ENCODE data around the gene PGS1.

PGS1 gene

DNA sequence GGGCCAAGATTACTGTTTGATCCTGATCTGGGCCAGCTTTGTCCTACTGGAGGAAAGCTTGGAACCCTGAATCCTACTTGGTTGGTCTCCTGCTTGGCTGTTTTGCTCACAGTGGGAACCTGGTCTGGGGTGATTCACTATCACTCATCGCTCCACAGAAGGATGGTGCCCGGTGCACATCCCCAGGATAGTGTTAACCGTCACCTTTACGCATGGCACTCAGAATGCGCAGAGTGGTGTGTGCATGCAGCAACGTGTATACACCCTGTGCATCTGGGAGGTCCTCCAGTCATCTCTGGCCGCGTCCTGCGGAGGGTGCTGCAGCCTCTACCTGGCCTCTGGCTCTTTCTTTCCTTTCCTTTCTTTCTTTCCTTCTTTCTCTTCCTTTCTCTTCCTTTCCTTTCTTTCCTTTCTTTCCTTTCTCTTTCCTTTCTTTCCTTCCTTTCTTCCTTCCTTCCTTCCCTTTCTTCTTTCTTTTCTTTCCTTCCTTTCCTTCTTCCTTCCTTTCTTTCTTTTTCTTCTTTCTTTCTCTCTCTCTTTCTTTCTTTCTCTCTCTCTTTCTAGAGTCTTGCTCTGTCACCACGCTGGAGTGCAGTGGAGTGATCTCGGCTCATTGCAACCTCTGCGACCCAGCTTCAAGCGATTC is 31.7 kb upstream of the PGS1 start:
- DNase-seq (ENCODE audit: extremely low read depth in 1 of 2, low read depth in 1 of 2) = no peak

DNA sequence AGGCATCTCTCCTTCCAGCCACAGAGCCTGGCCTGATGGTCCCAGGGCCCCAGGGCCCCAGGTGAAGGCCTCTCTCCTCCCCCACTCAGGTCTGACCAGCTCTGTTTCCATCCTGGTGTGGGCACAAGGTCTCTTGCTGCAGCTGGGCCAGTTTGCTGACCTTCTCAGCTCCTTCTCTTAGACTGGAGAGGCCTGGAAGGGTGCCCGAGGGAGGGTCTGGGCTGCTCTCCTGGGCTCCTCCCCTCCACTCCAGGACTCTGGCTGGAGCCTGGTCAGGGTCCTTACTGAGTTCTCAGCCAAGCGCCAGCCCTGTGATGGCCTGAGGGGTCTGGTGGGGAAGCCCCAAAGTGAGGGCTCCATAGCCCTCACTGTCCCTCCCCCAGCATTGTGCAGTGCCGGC is 31.0 kb upstream of the PGS1 start:
- DNase-seq (ENCODE audit: extremely low read depth in 1 of 2, low read depth in 1 of 2) = no peak

DNA sequence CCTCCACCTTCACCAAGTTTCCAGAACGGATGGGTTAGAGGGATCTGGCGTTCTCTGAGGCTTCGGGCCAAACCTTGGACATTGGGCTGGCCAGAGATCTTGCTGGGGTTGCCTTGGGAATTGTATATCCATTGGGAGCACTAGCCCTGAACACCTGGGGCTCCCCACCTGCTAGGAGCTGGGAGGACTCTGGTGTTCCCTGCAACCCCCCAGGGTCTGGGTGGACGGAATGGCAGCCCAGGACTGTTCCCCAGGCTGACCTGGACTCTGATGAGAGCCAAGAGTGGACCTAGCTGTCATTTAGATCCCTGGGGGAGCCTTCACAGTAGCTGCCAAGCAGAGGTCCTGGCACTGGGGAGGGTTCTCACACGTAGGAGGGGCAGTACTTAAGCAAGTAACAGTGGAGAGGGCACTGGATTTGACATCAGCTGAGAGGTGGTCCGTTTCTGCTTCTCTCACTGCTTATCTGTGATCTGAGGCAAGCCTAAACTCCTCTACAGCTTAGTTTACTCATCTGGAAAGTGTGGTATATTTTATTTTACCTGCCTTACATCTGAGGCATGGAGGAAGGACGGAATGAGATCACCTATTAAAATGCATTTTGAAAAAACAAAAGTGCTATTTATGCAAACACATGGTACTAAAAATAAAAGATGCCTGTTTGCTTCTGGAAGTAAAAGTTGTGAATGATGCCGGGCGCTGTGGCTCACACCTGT is 30.2 kb upstream of the PGS1 start:
- DNase-seq (ENCODE audit: extremely low read depth in 1 of 2, low read depth in 1 of 2) = no peak

GRCh38 chr17:78349891-78350642 is 28.4 kb upstream of the PGS1 start:
- no peak for DNase-seq (ENCODE audit: extremely low read depth in 1 of 2, low read depth in 1 of 2)

DNA sequence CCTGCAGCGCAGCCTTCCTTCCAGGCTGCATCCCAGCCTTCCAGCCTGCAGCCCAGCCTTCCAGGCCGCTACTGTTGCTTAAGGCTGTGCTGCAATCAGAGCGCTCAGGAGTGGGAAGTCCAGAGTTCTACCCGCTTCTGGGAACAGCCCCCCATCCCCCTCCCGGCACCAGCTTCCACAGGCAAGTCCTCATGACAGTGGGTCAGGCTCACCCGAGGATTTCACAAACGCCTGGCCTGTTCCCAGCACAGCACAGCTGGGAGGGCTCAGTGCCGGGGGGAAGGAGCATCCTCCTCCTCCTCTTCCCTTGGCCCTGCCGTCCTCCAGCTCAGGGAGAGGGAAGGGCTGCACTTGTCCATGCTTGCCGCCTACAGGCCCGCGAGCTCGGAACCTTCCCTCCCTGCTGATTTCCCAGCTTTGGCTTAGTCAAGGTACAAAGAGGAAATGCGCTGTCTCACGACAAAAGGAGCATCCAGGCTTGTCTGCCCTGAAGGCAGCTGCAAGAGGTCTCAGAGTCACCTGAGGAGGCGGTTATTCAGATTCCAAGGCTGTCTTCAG is 26.9 kb upstream of the PGS1 start:
- no peak for DNase-seq (ENCODE audit: extremely low read depth in 1 of 2, low read depth in 1 of 2)

DNA sequence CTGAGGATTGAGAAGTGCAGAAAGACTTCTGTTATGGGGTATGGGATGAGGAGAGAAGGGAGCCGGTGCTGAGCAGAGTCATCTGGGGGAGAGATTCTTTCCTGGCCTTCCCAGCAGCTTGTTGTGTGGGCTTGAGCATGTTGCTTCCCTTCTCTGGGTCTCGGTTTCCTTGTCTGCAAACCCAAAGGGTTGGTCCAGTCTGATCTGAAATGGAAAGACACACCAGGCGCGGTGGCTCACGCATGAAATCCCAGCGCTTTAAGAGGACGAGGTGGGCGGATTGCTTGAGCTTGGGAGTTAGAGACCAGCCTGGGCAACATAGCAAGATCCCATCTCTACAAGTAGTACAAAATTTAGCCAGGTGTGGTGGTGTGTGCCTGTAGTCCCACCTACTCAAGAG is 24.6 kb upstream of the PGS1 start:
- DNase-seq (ENCODE audit: extremely low read depth in 1 of 2, low read depth in 1 of 2) = no peak

DNA sequence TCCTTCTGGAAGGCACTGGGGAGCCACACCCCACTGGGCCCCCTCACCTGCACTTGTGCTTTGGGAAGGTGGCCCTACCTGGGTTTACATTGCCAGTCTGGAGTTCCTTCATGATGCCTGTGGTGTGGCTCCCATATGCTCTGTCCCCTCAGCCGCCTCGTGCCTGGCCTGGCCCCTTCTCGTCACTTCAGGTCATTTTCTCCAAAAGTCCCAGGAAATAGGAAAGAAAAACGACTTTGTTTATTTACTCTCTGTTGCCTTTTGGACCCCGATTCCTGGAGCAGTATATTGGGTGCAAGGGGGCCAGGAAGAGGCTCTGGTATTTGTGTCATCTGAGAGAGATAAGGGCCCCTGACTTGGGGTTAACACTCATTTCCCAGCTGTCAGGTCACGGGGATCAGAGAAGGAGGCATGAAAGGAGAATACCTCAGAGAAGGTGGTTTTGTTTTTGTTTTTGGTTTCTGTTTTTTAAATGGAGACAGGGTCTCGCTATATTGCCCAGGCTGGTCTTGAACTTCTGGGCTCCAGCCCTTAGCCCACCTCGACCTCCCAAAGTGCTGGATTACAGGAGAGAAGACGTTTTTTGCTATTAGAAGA is 23.3 kb upstream of the PGS1 start:
- no peak for DNase-seq (ENCODE audit: extremely low read depth in 1 of 2, low read depth in 1 of 2)

DNA sequence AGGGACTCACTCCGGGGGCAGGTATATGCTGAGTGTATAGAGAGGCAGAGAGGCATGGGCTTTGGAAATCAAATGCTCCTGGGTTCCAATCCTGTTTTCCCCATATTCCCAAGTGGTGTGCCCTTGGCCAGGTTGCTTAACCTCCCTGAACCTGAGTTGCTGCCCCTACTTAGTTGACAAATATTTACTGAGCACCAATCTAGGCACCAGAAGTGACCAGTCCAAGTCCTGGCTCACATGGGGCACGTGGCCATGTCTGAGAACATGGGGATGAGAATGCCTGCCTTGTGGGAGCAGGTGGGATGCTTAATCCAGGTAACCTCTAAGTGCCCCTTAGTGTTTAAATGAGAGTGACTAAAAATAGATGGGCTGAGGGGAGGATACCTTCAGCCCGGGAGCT is 22.7 kb upstream of the PGS1 start:
- DNase-seq (ENCODE audit: extremely low read depth in 1 of 2, low read depth in 1 of 2) = no peak

DNA sequence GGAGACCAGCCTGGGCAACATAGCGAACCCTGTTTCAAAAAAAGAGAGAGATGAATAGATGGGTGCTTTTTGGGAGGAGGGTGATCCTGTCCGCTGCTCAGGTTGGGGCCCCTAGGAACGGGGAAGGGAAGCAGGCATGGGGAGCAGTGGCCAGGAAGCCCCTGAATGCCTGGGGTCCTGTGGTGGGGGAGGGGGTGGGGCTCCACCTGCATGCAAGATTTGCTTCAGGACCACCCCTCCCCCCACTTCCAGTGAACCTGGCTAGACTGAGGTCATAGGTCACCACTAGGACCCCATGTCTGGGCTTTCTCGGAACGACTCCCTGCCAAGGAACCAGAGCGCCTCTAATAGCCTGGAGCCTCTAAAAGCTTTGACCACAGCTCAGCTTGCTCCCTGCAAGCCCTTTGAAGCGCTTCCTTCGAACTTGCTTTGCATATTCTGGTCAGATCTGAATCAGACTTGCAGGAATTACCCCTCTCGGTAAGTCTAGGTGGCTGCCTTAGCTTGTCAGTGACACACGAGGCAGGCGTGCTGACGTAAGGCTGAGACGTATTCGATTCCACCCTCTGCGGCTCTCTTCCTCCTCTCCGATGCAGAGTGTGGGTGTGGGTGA is 22.2 kb upstream of the PGS1 start:
- DNase-seq (ENCODE audit: extremely low read depth in 1 of 2, low read depth in 1 of 2) = peak; percentile 64 to 78

- DNase-seq (ENCODE audit: extremely low read depth in 1 of 2, low read depth in 1 of 2) = no peak
These were observed 21.3 kb upstream of the PGS1 start for GRCh38 chr17:78357177-78357586.

- DNase-seq (ENCODE audit: extremely low read depth in 1 of 2, low read depth in 1 of 2) = no peak
These were observed 20.5 kb upstream of the PGS1 start for GRCh38 chr17:78357672-78358537.

DNA sequence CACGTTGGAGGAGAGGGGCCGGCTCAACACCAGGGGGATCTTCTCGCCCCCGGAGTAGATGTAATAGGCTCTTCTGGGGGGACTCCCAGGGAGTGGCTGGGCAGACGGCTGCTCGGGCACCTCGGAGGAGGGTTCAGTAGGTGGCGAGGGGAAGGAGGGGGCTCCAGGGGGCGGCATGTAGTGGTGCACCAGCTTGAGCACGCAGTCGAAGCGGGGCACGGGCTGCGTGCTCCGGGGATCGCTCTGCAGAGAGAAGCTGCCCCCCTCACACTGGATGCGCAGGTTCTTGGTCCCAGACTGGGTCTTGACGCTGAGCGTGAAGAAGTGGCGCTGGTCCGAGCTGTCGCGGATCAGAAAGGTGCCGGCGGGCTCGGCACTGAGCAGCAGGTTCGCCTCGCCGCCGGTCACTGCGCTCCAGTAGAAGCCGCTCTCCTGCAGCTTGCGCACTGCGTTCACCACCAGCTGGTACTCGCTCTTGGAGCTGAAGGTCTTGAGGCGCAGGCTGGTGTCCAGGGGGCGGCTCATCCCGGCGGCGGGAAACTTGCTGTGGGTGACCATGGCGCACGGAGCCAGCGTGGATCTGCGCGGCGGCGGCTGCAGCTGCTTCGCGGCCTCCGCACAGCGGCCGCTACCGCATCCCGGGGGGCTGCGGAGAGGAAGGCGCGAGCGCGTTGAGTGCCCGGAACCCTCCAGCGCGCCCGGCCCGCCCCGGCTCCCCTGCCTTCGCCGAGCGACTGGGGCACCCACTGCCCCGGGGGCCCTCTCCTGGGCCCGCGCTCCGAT is 19.7 kb upstream of the PGS1 start:
- DNase-seq (ENCODE audit: extremely low read depth in 1 of 2, low read depth in 1 of 2) = no peak

DNA sequence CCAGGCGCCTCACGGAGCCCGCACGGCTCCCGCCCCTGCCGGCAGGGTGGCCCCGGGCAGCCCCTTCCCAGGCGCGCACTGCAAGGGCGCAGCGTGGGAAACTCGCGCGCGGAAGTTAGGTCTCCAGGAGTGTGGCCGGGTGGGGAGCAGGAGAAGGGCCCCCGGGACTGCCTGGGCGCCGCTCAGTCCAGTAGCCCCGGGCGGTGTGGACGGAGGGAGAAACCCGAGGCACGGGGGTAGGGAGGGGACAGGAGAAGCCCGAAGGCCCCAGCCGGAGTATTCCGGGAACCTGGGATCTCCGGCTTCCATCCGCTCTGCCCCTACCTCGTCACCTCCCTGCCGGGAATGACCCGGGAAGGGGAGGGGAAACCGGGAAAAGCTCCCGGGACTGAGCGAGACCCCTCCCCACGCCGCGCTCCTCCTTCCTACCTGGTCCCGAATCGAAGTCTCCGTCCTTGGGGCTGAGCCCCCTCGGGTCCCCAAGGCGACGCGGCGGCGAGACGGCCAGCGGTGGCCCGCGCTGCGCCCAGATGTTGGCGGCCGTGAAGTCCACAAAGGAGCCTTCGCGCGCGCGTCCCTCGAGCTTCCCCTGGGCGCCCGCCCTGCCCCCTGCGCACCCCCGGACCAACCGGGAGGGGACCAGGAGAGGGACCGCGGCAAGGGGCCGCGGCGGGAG is 19.0 kb upstream of the PGS1 start:
- no peak for DNase-seq (ENCODE audit: extremely low read depth in 1 of 2, low read depth in 1 of 2)

- peak; percentile 89 to 94 for DNase-seq (ENCODE audit: extremely low read depth in 1 of 2, low read depth in 1 of 2)
These were observed 18.5 kb upstream of the PGS1 start, which contains the start of gene SOCS3 for GRCh38 chr17:78359997-78360370. SOCS3 (minus strand) TSS chr17:78360077; CDS start chr17:78359095, 982 bp downstream.

DNA sequence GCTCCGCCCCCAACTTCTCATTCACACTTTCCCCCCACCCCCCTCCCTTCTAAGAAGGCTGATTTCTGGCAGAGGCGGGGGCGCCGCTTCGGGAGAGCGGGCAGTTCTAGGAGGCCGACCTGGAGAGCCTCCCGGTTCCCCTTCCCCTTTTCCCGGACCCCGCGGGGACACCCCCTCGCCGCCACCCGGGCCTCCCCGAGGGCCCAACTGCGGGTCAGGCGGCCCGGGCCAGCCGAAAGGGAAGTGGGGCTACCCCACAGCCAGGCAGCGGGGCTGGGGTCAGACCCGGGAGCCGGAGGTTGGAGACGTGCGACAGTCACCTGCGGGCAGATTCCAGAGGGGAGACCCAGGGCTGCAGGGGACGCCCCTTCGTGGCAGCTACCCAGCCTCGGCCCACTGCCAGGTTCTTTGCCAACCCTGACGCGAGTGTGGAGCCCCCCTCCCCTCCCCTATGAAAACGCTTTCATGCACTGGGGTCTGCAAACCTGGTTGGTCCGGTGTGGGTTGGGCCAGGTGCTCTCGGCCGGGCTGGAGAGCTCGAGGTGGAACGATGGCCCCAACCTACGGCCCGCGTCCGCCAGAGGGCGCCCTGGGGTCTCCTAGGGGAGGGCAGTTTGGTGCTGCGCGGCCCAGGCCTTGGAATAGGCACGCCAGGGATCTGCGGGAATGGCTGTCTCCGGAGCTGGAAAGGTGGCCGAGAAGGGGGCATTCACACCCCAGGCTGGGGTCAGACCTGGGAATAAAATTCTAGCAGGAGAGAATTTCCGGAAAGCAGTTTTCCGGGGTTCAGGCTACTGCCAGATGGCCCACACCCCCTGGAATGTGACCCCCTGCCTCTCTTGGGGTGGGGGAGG is 17.9 kb upstream of the PGS1 start:
- DNase-seq (ENCODE audit: extremely low read depth in 1 of 2, low read depth in 1 of 2) = peak; percentile 61 to 91

- no peak for DNase-seq (ENCODE audit: extremely low read depth in 1 of 2, low read depth in 1 of 2)
These were observed 17.2 kb upstream of the PGS1 start for GRCh38 chr17:78361225-78361701.

- DNase-seq (ENCODE audit: extremely low read depth in 1 of 2, low read depth in 1 of 2) = no peak
These were observed 16.2 kb upstream of the PGS1 start for GRCh38 chr17:78362232-78362631.

All from activated CD8-positive, alpha-beta memory T cell treated with anti-CD3 and anti-CD28 coated beads for 1 hour (primary cell).